ENCODE results near the gene WDR88.
"Not testable (repeated sequence)": the region's sequence is repeated elsewhere in the genome, so short reads cannot be mapped to it uniquely, and the experiment has no call there.

WDR88 gene

DNA sequence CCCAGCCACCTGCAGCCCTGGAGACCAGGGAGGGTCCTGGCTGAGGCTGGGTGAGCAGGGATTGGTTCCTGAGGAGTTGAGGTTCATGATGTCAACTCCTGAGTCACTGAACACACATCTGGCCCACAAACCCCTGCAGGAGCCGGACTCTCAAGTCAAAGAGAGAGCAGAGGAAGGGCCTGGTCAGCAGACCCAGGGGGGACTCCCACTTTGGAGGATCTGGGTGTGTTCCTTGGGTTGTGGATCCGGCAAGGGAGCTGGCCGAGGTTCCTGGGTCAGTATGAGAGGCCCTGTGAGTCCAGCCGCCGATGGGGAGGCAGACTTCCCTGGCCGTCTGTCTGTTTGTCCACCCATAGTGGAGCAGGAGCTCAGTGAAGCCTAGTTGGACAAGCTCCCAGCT lies 89.7 kb downstream of the WDR88 start:
- Histone ChIP-seq H3K27me3 (ENCODE audit: control insufficient read depth, low read length) (no peaks in the 10 kb centered on the region), H3K9me2 (replicated peaks; ENCODE audit: control insufficient read depth, low read length) (no peaks in the 10 kb centered on the region), H3K79me2 (ENCODE audit: control insufficient read depth, low read length) (no peaks in the 10 kb centered on the region), H3F3A (ENCODE audit: control insufficient read depth, insufficient read depth) (no peaks in the 10 kb centered on the region), H3K9me3 (ENCODE audit: control insufficient read depth, insufficient read depth, low read length) (no peaks in the 10 kb centered on the region), H3K36me3 (ENCODE audit: control insufficient read depth, low read length) (no peaks in the 10 kb centered on the region), H3K4me3 (ENCODE audit: low read length) (no peak overlapping the region), H3K4me1 (ENCODE audit: control insufficient read depth, low read length) (no peaks in the 10 kb centered on the region), H4K20me1 (ENCODE audit: control insufficient read depth, insufficient read depth, low read depth, low read length) (no peaks in the 10 kb centered on the region), H3K27ac (ENCODE audit: low read depth, low read length) (no peak overlapping the region), H3K4me2 (ENCODE audit: low read length) (no peak overlapping the region)
- no peak for TF ChIP-seq EZH2phosphoT487 (IDR thresholded peaks at IDR 0.05; ENCODE audit: borderline replicate concordance, low read length)
- TF ChIP-seq, protein P1, sequence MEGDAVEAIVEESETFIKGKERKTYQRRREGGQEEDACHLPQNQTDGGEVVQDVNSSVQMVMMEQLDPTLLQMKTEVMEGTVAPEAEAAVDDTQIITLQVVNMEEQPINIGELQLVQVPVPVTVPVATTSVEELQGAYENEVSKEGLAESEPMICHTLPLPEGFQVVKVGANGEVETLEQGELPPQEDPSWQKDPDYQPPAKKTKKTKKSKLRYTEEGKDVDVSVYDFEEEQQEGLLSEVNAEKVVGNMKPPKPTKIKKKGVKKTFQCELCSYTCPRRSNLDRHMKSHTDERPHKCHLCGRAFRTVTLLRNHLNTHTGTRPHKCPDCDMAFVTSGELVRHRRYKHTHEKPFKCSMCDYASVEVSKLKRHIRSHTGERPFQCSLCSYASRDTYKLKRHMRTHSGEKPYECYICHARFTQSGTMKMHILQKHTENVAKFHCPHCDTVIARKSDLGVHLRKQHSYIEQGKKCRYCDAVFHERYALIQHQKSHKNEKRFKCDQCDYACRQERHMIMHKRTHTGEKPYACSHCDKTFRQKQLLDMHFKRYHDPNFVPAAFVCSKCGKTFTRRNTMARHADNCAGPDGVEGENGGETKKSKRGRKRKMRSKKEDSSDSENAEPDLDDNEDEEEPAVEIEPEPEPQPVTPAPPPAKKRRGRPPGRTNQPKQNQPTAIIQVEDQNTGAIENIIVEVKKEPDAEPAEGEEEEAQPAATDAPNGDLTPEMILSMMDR (IDR thresholded peaks at IDR 0.05; ENCODE audit: low read depth, low read length, poor library complexity, severe bottlenecking): no peak

GRCh38 chr19:33222255-33222654 lies 90.3 kb downstream of the WDR88 start:
- H3K9me3 ChIP-seq (ENCODE audit: control insufficient read depth, insufficient read depth, low read length); H3K4me3 ChIP-seq (ENCODE audit: low read length); H3K9me2 ChIP-seq (replicated peaks; ENCODE audit: control insufficient read depth, low read length); H4K20me1 ChIP-seq (ENCODE audit: control insufficient read depth, insufficient read depth, low read depth, low read length); H3K36me3 ChIP-seq (ENCODE audit: control insufficient read depth, low read length); H3K27me3 ChIP-seq (ENCODE audit: control insufficient read depth, low read length); H3K27ac ChIP-seq (ENCODE audit: low read depth, low read length); H3K79me2 ChIP-seq (ENCODE audit: control insufficient read depth, low read length); H3K4me1 ChIP-seq (ENCODE audit: control insufficient read depth, low read length); H3K4me2 ChIP-seq (ENCODE audit: low read length); H3F3A ChIP-seq (ENCODE audit: control insufficient read depth, insufficient read depth): not testable (repeated sequence)

- no peak overlapping the region for H3K4me3 ChIP-seq (ENCODE audit: low read length)
- no peaks in the 10 kb centered on the region for H3F3A ChIP-seq (ENCODE audit: control insufficient read depth, insufficient read depth)
- no peaks in the 10 kb centered on the region for H3K36me3 ChIP-seq (ENCODE audit: control insufficient read depth, low read length)
- no peak overlapping the region for H3K4me2 ChIP-seq (ENCODE audit: low read length)
- H4K20me1 ChIP-seq (ENCODE audit: control insufficient read depth, insufficient read depth, low read depth, low read length): no peaks in the 10 kb centered on the region
- TF ChIP-seq EZH2phosphoT487 (IDR thresholded peaks at IDR 0.05; ENCODE audit: borderline replicate concordance, low read length): no peak
- TF ChIP-seq, protein P1 (IDR thresholded peaks at IDR 0.05; ENCODE audit: low read depth, low read length, poor library complexity, severe bottlenecking): no peak
- peaks cover 4% of the 10 kb centered on the region; the same call in 1 of the 2 replicates for H3K9me3 ChIP-seq (ENCODE audit: control insufficient read depth, insufficient read depth, low read length)
- H3K4me1 ChIP-seq (ENCODE audit: control insufficient read depth, low read length): no peaks in the 10 kb centered on the region
- no peak overlapping the region for H3K27ac ChIP-seq (ENCODE audit: low read depth, low read length)
- no peaks in the 10 kb centered on the region for H3K9me2 ChIP-seq (replicated peaks; ENCODE audit: control insufficient read depth, low read length)
- no peaks in the 10 kb centered on the region for H3K79me2 ChIP-seq (ENCODE audit: control insufficient read depth, low read length)
- no peaks in the 10 kb centered on the region for H3K27me3 ChIP-seq (ENCODE audit: control insufficient read depth, low read length)
Observed at GRCh38 chr19:33224694-33225457, 93.0 kb downstream of the WDR88 start.

All from DOHH2 (cell line).